ENCODE results near the gene ATM.
A peak's percentile ranks its signal among the peaks of the same experiment; 100 is the strongest.
"Not testable (repeated sequence)": the region's sequence is repeated elsewhere in the genome, so short reads cannot be mapped to it uniquely, and the experiment has no call there.

The ATM gene

DNA sequence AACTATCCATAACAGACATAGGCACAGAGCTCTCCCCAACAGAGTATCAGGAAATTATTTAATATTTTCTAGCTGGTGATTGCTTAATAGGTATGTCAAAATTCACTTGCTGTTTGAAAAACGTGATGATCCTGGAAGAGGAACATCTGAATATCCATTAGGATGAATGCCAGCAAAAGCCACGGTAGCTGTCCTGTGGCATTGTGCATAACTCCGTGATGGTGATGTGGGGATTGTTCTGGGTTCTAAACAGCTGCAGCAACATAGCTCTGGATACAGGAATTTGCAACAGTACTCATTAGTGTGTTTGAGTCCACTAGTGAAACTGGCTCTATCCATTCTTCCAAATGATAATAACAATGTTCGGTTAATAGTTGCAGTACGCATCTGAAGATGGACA lies 165.7 kb downstream of the ATM start:
- DNase-seq = no peak

DNA sequence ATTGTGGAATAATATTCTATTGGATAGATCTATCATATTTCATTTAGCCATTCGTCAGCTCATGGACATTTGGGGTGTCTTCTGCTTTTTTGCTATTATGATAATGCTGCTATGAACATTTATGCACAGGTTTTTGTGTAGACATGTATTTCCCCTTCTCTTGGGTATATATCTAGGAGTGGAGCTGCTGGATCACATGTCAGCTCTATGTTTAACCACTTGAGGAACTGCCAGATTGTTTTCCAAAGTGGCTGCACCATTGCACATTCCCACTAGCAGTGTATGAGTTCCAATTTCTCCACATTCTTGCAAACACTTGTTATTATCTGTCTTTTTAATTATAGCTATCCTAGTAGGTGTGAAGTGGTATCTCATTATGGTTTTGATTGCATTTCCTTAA lies 169.5 kb downstream of the ATM start:
- DNase-seq = no peak

GRCh38 chr11:108393046-108393445 lies 170.2 kb downstream of the ATM start:
- DNase-seq = no peak

DNA sequence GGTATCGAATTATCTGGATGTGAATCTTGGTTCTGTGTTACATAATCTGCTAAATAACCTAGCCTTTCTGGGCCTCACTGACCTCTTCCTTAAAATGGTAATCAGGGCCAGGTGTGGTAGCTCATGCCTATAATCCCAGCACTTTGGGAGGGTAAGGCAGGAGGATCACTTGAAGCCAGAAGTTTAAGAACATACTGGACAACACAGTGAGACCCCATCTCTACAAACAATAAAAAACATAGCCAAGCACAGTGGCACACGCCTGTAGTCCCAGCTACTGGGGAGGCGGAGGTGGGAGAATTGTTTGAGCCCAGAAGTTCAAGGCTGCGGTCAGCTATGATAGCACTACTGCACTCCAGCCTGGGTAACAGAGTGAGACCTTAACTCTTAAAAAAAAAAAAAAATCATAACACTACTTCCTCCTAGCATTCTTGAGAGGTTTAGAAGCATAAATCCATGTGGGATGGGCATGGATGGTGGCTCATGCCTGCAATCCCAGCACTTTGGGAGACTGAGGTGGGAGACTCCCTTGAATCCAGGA lies 171.9 kb downstream of the ATM start:
- no peak for DNase-seq

GRCh38 chr11:108396672-108397071 lies 173.8 kb downstream of the ATM start:
- DNase-seq = not testable (repeated sequence)

DNA sequence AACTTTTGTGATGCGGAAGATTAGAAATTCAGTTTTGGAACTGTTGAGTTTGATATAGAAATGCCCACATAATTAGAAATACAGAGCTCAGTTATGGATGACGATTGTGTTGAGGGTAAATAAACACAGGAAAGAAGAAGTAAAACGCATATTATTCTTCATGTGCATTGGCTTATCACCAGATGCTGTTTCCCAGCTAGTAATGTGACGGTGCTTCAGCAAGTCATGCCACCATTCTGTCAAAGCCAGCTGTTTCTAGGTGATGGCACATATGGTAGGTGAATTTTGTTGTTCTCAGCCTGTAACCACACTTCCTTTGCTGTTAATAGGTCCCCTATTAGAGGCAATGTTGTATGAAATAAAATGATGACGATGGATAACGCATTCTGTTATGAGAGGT lies 175.6 kb downstream of the ATM start:
- DNase-seq = no peak

DNA sequence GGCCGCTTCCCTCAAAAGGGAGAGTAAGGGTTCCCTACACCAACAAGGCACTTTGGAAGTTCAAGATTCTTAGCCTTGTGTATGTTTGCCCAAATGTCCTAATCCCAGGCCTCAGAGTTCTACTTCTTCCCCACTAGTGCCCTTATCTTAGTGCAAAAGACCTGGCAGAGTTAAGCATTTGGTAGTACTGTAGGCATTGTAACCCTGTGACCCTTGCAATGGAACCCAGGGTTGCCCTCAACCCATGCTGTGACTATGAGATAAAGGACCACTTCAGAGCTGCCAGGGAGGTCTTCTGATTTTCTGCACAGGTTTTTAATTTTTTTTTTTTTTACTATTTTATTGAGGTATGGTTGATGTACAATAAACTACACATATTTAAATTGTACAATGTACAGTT lies 179.4 kb downstream of the ATM start:
- no peak for DNase-seq

DNA sequence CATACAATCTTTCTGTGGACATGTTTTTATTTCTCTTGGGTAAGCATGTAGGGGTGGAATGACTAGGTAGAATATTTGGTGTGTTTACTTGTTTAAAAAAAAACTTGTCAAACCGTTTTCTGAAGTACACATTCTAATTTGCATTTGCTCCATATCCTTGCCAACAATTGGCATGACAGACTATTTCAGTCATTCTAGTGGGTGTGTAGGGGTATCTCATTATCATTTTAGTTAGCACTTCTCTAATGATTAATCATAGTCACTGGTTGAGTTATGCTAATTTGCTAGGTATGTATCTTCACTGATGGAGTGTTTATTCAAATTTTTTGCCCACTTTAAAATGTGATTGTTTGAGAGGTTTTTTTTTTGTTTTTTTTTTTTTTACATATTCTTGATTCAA lies 180.2 kb downstream of the ATM start:
- DNase-seq = no peak

- DNase-seq = no peak
These were observed 182.8 kb downstream of the ATM start for GRCh38 chr11:108405706-108406105.

GRCh38 chr11:108414958-108415357 lies 192.1 kb downstream of the ATM start:
- DNase-seq = no peak

GRCh38 chr11:108417551-108417950 lies 194.7 kb downstream of the ATM start:
- peak; percentile 19 to 34 for DNase-seq

All from activated CD4-positive, alpha-beta T cell treated with anti-CD3 and anti-CD28 coated beads for 4 hours (primary cell).